ENCODE results near the gene HMGA1.
A peak's percentile ranks its signal among the peaks of the same experiment; 100 is the strongest.

Gene HMGA1

GRCh38 chr6:34225551-34225950 lies 11.1 kb upstream of the HMGA1 start:
- Histone ChIP-seq H3K9ac (ENCODE audit: low read length) (no peak overlapping the region), H3K36me3 (ENCODE audit: control insufficient read depth, insufficient read depth, low read length, severe bottlenecking) (no peaks in the 10 kb centered on the region), H3K27me3 (replicated peaks; ENCODE audit: control insufficient read depth, insufficient read depth, low read length) (no peaks in the 10 kb centered on the region), H3K9me3 (ENCODE audit: control insufficient read depth, low read length) (no peaks in the 10 kb centered on the region), H3K4me1 (ENCODE audit: control insufficient read depth, insufficient read depth, low read length) (peaks cover 14% of the 10 kb centered on the region), H3K4me3 (ENCODE audit: low read length) (no peak overlapping the region)
- DNase-seq (ENCODE audit: low read depth) = no peak

GRCh38 chr6:34226066-34226465 lies 10.6 kb upstream of the HMGA1 start:
- H3K4me3 ChIP-seq (ENCODE audit: low read length) = no peak overlapping the region
- peaks cover 16% of the 10 kb centered on the region for H3K4me1 ChIP-seq (ENCODE audit: control insufficient read depth, insufficient read depth, low read length)
- no peaks in the 10 kb centered on the region for H3K27me3 ChIP-seq (replicated peaks; ENCODE audit: control insufficient read depth, insufficient read depth, low read length)
- no peaks in the 10 kb centered on the region for H3K9me3 ChIP-seq (ENCODE audit: control insufficient read depth, low read length)
- no peak overlapping the region for H3K9ac ChIP-seq (ENCODE audit: low read length)
- H3K36me3 ChIP-seq (ENCODE audit: control insufficient read depth, insufficient read depth, low read length, severe bottlenecking) = no peaks in the 10 kb centered on the region
- no peak for DNase-seq (ENCODE audit: low read depth)

GRCh38 chr6:34226731-34227586 lies 9.7 kb upstream of the HMGA1 start:
- Histone ChIP-seq H3K4me1 (ENCODE audit: control insufficient read depth, insufficient read depth, low read length) (peaks cover 17% of the 10 kb centered on the region), H3K9me3 (ENCODE audit: control insufficient read depth, low read length) (no peaks in the 10 kb centered on the region), H3K36me3 (ENCODE audit: control insufficient read depth, insufficient read depth, low read length, severe bottlenecking) (no peaks in the 10 kb centered on the region), H3K4me3 (ENCODE audit: low read length) (no peak overlapping the region), H3K9ac (ENCODE audit: low read length) (no peak overlapping the region), H3K27me3 (replicated peaks; ENCODE audit: control insufficient read depth, insufficient read depth, low read length) (no peaks in the 10 kb centered on the region)
- no peak for DNase-seq (ENCODE audit: low read depth)

GRCh38 chr6:34227761-34228421 lies 8.8 kb upstream of the HMGA1 start:
- H3K27me3 ChIP-seq (replicated peaks; ENCODE audit: control insufficient read depth, insufficient read depth, low read length) = no peaks in the 10 kb centered on the region
- no peak for DNase-seq (ENCODE audit: low read depth)
- peaks cover 17% of the 10 kb centered on the region for H3K4me1 ChIP-seq (ENCODE audit: control insufficient read depth, insufficient read depth, low read length)
- no peak overlapping the region for H3K9ac ChIP-seq (ENCODE audit: low read length)
- no peaks in the 10 kb centered on the region for H3K36me3 ChIP-seq (ENCODE audit: control insufficient read depth, insufficient read depth, low read length, severe bottlenecking)
- H3K4me3 ChIP-seq (ENCODE audit: low read length) = no peak overlapping the region
- no peaks in the 10 kb centered on the region for H3K9me3 ChIP-seq (ENCODE audit: control insufficient read depth, low read length)

GRCh38 chr6:34229877-34230276 lies 6.8 kb upstream of the HMGA1 start:
- H3K27me3 ChIP-seq (replicated peaks; ENCODE audit: control insufficient read depth, insufficient read depth, low read length) = no peaks in the 10 kb centered on the region
- no peaks in the 10 kb centered on the region for H3K9me3 ChIP-seq (ENCODE audit: control insufficient read depth, low read length)
- no peaks in the 10 kb centered on the region for H3K36me3 ChIP-seq (ENCODE audit: control insufficient read depth, insufficient read depth, low read length, severe bottlenecking)
- no peak overlapping the region for H3K9ac ChIP-seq (ENCODE audit: low read length)
- DNase-seq (ENCODE audit: low read depth) = no peak
- H3K4me1 ChIP-seq (ENCODE audit: control insufficient read depth, insufficient read depth, low read length) = peaks cover 3% of the 10 kb centered on the region
- no peak overlapping the region for H3K4me3 ChIP-seq (ENCODE audit: low read length)

- peaks cover 4% of the 10 kb centered on the region for H3K4me1 ChIP-seq (ENCODE audit: control insufficient read depth, insufficient read depth, low read length)
- no peak for DNase-seq (ENCODE audit: low read depth)
These were observed 5.9 kb upstream of the HMGA1 start for GRCh38 chr6:34230653-34231371.

GRCh38 chr6:34231566-34232336 lies 4.9 kb upstream of the HMGA1 start:
- no peaks in the 10 kb centered on the region for H3K27me3 ChIP-seq (replicated peaks; ENCODE audit: control insufficient read depth, insufficient read depth, low read length)
- DNase-seq (ENCODE audit: low read depth) = no peak
- H3K9me3 ChIP-seq (ENCODE audit: control insufficient read depth, low read length) = no peaks in the 10 kb centered on the region
- H3K36me3 ChIP-seq (ENCODE audit: control insufficient read depth, insufficient read depth, low read length, severe bottlenecking) = no peaks in the 10 kb centered on the region
- H3K4me1 ChIP-seq (ENCODE audit: control insufficient read depth, insufficient read depth, low read length) = peaks cover 11% of the 10 kb centered on the region
- no peak overlapping the region for H3K4me3 ChIP-seq (ENCODE audit: low read length)
- no peak overlapping the region for H3K9ac ChIP-seq (ENCODE audit: low read length)

More at GRCh38 chr6:34230653-34231371, 5.9 kb upstream of the HMGA1 start:
- no peak overlapping the region for H3K9ac ChIP-seq (ENCODE audit: low read length)
- H3K9me3 ChIP-seq (ENCODE audit: control insufficient read depth, low read length) = no peaks in the 10 kb centered on the region
- no peak overlapping the region for H3K4me3 ChIP-seq (ENCODE audit: low read length)
- no peaks in the 10 kb centered on the region for H3K36me3 ChIP-seq (ENCODE audit: control insufficient read depth, insufficient read depth, low read length, severe bottlenecking)
- H3K27me3 ChIP-seq (replicated peaks; ENCODE audit: control insufficient read depth, insufficient read depth, low read length) = no peaks in the 10 kb centered on the region

GRCh38 chr6:34232901-34233300 lies 3.8 kb upstream of the HMGA1 start:
- peaks cover 11% of the 10 kb centered on the region for H3K4me1 ChIP-seq (ENCODE audit: control insufficient read depth, insufficient read depth, low read length)
- no peaks in the 10 kb centered on the region for H3K36me3 ChIP-seq (ENCODE audit: control insufficient read depth, insufficient read depth, low read length, severe bottlenecking)
- H3K27me3 ChIP-seq (replicated peaks; ENCODE audit: control insufficient read depth, insufficient read depth, low read length) = no peaks in the 10 kb centered on the region
- no peaks in the 10 kb centered on the region for H3K9me3 ChIP-seq (ENCODE audit: control insufficient read depth, low read length)
- no peak overlapping the region for H3K9ac ChIP-seq (ENCODE audit: low read length)
- H3K4me3 ChIP-seq (ENCODE audit: low read length) = no peak overlapping the region
- DNase-seq (ENCODE audit: low read depth) = peak; percentile 34

- Histone ChIP-seq H3K9me3 (ENCODE audit: control insufficient read depth, low read length) (no peaks in the 10 kb centered on the region), H3K9ac (ENCODE audit: low read length) (no peak overlapping the region), H3K4me1 (ENCODE audit: control insufficient read depth, insufficient read depth, low read length) (peaks cover 18% of the 10 kb centered on the region), H3K36me3 (ENCODE audit: control insufficient read depth, insufficient read depth, low read length, severe bottlenecking) (no peaks in the 10 kb centered on the region), H3K27me3 (replicated peaks; ENCODE audit: control insufficient read depth, insufficient read depth, low read length) (no peaks in the 10 kb centered on the region), H3K4me3 (ENCODE audit: low read length) (no peak overlapping the region)
- no peak for DNase-seq (ENCODE audit: low read depth)
These were observed 2.8 kb upstream of the HMGA1 start for GRCh38 chr6:34233867-34234266.

- Histone ChIP-seq H3K9me3 (ENCODE audit: control insufficient read depth, low read length) (no peaks in the 10 kb centered on the region), H3K4me1 (ENCODE audit: control insufficient read depth, insufficient read depth, low read length) (peaks cover 18% of the 10 kb centered on the region), H3K9ac (ENCODE audit: low read length) (no peak overlapping the region), H3K4me3 (ENCODE audit: low read length) (no peak overlapping the region), H3K36me3 (ENCODE audit: control insufficient read depth, insufficient read depth, low read length, severe bottlenecking) (no peaks in the 10 kb centered on the region), H3K27me3 (replicated peaks; ENCODE audit: control insufficient read depth, insufficient read depth, low read length) (no peaks in the 10 kb centered on the region)
- DNase-seq (ENCODE audit: low read depth) = no peak
These were observed 1.9 kb upstream of the HMGA1 start for GRCh38 chr6:34234667-34235306.
